ENCODE results near the gene OSBPL10.

DNA sequence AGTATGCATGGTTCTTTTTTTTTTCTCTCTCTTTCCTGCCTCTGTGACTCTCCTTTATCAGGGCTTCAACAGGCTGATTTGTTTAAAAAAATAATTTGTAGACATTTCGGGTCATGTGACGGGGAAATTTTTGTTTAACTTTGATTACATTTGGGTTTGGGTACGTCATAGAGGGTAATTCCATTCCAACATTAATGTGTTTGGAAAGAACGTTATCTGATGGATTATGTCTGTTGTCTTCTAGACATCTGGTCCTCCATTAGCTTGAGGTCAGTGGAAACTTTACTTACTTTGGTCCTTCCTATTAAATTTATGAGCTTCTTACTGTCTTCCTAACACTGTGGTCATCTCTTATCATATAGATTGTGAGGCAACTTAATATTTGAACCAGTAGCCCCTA, 367.4 kb downstream of the OSBPL10 start:
- TF ChIP-seq, protein P1, sequence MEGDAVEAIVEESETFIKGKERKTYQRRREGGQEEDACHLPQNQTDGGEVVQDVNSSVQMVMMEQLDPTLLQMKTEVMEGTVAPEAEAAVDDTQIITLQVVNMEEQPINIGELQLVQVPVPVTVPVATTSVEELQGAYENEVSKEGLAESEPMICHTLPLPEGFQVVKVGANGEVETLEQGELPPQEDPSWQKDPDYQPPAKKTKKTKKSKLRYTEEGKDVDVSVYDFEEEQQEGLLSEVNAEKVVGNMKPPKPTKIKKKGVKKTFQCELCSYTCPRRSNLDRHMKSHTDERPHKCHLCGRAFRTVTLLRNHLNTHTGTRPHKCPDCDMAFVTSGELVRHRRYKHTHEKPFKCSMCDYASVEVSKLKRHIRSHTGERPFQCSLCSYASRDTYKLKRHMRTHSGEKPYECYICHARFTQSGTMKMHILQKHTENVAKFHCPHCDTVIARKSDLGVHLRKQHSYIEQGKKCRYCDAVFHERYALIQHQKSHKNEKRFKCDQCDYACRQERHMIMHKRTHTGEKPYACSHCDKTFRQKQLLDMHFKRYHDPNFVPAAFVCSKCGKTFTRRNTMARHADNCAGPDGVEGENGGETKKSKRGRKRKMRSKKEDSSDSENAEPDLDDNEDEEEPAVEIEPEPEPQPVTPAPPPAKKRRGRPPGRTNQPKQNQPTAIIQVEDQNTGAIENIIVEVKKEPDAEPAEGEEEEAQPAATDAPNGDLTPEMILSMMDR (conservative IDR thresholded peaks at IDR 0.05; ENCODE audit: low read depth, low read length), result no peak
- TF ChIP-seq EZH2 (IDR thresholded peaks at IDR 0.05; ENCODE audit: low read length, unreplicated experiment) (no peak), EZH2phosphoT487 (IDR thresholded peaks at IDR 0.05; ENCODE audit: borderline replicate concordance, low read length) (no peak)

Data from PC-3 (cell line).